HG02678 (cell line): ENCODE results near the gene GATA5.
"Not testable (repeated sequence)": the region's sequence is repeated elsewhere in the genome, so short reads cannot be mapped to it uniquely, and the experiment has no call there.

Experiments used
- ATAC-seq: cut with Tn5 transposase; IDR thresholded peaks from one replicate; pipeline ENCODE4 v1.9.1; 2021; ENCODE audit warnings: mild to moderate bottlenecking, moderate library complexity; ENCODE audit not compliant: unreplicated experiment

GATA5 gene

DNA sequence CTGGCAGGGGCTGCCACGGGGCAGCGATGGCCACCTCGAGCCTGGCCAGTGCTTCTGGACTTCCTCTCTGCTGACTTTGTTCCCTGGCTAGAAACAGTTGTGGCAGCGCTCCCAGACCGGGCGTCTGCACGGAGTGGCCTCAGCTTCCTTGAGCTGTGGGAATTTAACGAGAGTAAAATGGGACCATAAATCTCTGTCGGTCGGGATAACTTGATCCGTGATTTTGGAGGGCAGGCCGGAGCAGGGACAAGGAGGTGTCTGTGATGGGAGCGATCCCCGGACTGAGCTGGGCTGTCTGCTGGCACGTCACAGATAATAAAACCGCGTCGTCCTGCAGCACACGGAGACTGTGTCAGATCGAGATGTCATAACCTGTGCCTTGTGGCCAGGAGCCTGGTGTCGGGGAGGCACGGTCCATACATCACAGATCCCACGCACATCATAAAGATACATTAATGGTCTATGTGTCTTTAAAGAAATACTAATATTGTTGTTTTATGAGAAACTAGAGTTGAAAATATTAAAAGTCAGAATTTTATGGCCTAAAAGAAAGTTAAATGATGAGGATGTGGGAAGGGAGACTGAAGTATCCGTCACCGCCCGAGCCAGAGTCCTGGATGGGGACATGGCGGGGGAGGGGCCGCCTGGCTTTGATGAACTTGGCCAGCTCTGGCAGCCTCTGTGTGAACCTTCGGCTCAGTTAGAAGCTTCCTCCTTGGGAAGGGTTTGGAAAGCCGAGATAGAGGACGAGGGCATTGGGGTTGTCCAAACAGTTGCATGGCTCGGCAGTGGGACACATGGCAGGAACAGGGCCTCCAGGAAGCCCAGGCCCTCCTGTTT is 41.9 kb downstream of the GATA5 start:
- no peak for ATAC-seq

- ATAC-seq = no peak
These were observed 44.8 kb downstream of the GATA5 start for GRCh38 chr20:62430866-62431447.

GRCh38 chr20:62430311-62430853 is 45.4 kb downstream of the GATA5 start:
- ATAC-seq = no peak

DNA sequence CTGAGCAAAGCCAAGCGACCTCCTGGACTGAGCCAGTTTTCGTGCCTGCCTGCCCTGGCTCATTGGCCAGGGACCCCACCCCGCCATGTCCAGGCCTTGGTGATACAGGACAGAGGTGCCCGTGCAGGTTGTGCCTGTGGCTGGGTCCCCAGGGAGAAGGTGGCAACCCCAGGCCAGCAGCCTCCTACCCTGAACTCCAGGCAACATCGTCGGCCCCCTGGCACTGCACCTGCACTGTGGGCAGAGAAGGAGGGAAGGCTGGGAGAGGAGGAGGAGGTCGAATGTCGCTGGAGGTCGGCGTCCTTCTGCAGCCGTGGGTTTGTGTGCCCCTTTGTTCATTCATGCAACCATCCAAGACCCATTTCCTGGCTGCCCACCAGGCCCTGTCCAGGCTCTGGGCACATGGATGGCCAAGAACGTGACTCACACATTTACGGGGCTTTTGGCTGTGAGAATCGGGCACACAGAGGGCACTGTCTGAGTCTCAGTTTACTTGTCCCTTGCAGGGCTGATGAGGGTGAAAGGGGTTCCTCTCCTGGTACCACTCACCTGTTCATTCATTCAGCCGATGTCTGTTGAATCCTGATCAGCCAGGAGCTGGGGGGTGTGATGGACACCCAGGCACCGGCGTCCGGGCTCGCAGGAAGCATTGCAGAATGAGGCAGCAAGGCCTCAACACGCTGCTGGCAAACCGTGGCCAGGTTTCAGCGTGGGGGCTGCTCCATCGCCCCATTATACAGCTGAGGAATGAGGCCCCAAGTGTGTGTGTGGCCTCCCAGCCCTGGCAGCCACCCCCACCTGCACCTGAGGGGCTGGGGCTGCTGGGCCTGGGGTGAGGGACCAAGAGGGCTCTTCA is 46.1 kb downstream of the GATA5 start:
- ATAC-seq = no peak

GRCh38 chr20:62428396-62429295 is 47.1 kb downstream of the GATA5 start:
- ATAC-seq = no peak

DNA sequence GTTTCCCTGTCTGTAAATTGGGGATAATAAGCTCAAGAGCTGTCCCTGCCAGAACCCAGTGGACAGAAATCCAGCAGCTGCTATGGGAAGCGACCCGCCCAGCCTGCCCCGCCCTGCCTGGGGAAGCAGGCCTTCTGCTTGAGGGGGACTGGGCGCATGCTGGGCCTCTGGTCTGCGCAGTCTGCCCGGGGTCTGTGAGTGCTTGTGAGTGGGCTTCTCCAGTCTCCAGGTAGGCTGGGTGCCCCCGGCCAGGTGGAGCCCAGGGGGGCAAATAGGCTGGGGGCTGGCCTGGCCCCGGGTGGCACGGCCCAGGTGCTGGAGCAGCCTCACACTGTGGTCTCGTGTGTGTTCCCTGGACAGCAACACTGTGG is 47.8 kb downstream of the GATA5 start:
- no peak for ATAC-seq

GRCh38 chr20:62427172-62428001 is 48.4 kb downstream of the GATA5 start, which contains the start of gene RBBP8NL:
RBBP8NL (minus strand) TSS chr20:62427539; CDS start chr20:62419647, 7,892 bp downstream.
- no peak for ATAC-seq

DNA sequence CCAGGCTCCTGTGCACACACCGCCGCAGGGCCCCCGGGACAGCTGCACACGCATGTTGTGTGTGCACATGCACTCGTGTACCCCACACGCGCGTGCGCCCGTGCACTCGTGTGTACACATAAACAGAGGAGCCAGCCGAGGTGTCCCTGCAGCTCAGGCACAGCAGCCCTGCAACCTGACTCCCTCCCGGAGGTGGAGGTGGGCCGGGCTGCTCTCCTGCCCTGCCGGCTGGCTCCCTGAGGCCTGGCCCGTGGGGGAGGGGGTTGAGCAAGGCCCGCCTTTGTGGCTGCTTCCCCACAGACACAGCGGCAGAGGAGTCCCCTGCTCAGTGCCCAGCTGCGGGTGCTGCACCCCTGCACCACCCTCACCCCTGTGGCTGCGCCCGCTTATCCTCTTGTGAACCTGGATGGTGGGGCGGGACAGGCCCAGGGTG is 49.1 kb downstream of the GATA5 start:
- ATAC-seq = no peak

GRCh38 chr20:62426059-62426348 is 49.8 kb downstream of the GATA5 start:
- ATAC-seq = not testable (repeated sequence)

DNA sequence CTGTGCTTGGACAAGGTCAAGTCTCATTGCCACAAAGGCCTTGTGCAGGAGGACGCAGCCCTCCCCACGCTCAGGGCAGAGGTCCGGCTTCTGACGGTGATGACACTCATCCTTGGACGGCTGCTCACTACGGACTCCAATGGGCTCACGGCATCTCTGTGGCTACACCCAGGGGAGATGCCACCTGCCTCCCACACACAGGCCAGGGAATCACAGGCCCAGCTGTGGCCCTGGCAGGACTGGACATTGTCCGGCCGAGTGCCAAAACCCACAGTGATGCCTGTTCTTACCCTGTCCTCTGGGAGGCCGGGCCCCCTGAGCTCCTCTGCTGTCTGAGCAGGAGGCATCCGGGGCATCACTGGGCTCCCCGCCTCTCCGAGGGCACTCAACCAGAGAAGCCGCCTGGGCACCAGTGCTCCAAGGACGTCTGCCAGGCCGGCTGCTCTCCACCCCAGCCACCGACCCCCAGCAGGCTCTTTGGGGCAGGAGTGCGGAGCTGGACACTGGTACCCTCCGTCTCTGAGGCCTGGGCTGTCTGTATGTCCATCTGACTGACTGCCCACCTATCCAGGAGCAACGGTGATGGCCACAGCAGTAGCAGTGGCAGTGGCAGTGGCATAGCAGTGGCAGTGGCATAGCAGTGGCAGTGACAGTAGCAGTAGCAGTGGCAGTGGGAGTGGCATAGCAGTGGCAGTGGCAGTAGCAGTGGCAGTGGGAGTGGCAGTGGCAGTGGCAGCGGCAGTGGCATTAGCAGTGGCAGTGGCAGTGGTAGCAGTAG is 50.3 kb downstream of the GATA5 start:
- ATAC-seq = no peak

- no peak for ATAC-seq
These were observed 51.3 kb downstream of the GATA5 start for GRCh38 chr20:62424249-62425107.

- ATAC-seq = no peak
These were observed 52.5 kb downstream of the GATA5 start for GRCh38 chr20:62423326-62423706.

DNA sequence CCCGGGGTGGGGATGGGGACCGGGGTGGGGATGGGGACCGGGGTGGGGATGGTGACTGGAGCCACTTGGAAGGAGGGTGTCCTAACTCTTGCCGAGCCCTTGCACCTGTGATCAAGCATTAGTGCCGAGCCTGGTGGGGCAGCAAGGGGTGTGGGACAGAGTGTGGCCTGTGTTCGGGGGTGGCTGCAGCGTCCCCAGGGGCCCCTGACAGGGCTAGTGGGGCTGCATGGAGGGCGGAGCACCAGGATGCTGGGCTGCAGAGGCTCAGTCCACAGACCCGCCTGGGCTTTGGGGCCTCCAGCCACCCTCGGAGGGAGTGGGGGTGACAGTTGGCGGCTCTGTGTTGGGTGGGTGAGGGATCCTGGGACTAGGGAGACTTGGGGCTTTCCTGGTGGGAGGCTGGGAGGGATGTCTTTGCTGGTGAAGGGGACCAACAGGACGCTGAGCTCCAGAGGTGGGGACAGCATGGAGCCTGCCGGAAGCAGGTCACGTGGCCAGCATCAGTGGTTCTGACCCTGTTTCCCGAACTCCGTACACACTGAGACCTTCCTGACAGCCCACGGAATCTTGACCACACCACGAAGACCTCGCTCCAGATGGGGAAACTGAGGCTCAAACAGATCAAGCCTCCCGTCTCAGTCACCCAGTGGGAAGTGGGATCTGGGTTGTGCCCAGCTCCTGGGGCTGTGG is 53.0 kb downstream of the GATA5 start:
- ATAC-seq = no peak

- no peak for ATAC-seq
These were observed 54.1 kb downstream of the GATA5 start for GRCh38 chr20:62421716-62421990.

- ATAC-seq = no peak
These were observed 54.7 kb downstream of the GATA5 start for GRCh38 chr20:62420846-62421715.

GRCh38 chr20:62419759-62420158 is 56.0 kb downstream of the GATA5 start:
- ATAC-seq = no peak
